HL-60 (cell line): ENCODE measurements around the gene RPL34.

ENCODE experiments used
- DNase-seq, 2 experiments: peaks; one replicate each; pipeline ENCODE4 v3.0.0-alpha.2; 2010 to 2020; ENCODE audit warnings: low read depth in 1 of 2, low spot score in 1 of 2
- H3K27ac ChIP-seq: fragments of 250-450 bp; sonication (Bioruptor Pico); replicated peaks from 2 replicates; pipeline ENCODE4 v1.5.1; 2020; ENCODE audit warnings: mild to moderate bottlenecking, moderate library complexity
- H3K27me3 ChIP-seq: fragments of 250-450 bp; sonication (Bioruptor Pico); 2 replicates; pipeline ENCODE4 v1.5.1; 2021; ENCODE audit warnings: mild to moderate bottlenecking, moderate library complexity; ENCODE audit not compliant: insufficient read depth, poor library complexity, severe bottlenecking
- H3K4me3 ChIP-seq: replicated peaks from 2 replicates; pipeline ENCODE4 v1.5.1; 2011; ENCODE audit warnings: mild to moderate bottlenecking, control low read depth, low read length; ENCODE audit not compliant: insufficient read depth
- CTCF ChIP-seq: IDR thresholded peaks from one replicate; pipeline ENCODE4 v1.5.1; 2011; ENCODE audit warnings: low read length, control low read depth, inconsistent platforms; ENCODE audit not compliant: insufficient read depth
- GABPA ChIP-seq: IDR thresholded peaks from 2 replicates; pipeline ENCODE4 v1.6.1; 2012; ENCODE audit warnings: low read depth
- POLR2AphosphoS5 ChIP-seq: IDR thresholded peaks from 2 replicates; pipeline ENCODE4 v1.6.1; 2012; ENCODE audit warnings: low read depth
- REST ChIP-seq: IDR thresholded peaks from 2 replicates; pipeline ENCODE4 v1.6.1; 2012; ENCODE audit warnings: low read depth; ENCODE audit not compliant: insufficient replicate concordance
- SPI1 ChIP-seq: IDR thresholded peaks from 2 replicates; pipeline ENCODE4 v1.6.1; 2012; ENCODE audit warnings: low read depth, mild to moderate bottlenecking, borderline replicate concordance

The RPL34 gene

GRCh38 chr4:108601106-108601505 is 19.3 kb upstream of the RPL34 start:
- no peak for TF ChIP-seq GABPA
- no peak for TF ChIP-seq SPI1
- no peak for TF ChIP-seq POLR2AphosphoS5
- TF ChIP-seq REST = no peak
- TF ChIP-seq CTCF = no peak
- H3K4me3 ChIP-seq = no peak overlapping the region
- DNase-seq = no peak
- H3K27ac ChIP-seq = no peak overlapping the region
- no peaks in the 10 kb centered on the region for H3K27me3 ChIP-seq

GRCh38 chr4:108601532-108601931 is 18.8 kb upstream of the RPL34 start:
- Histone ChIP-seq H3K27ac (no peak overlapping the region), H3K4me3 (no peak overlapping the region), H3K27me3 (no peaks in the 10 kb centered on the region)
- no peak for TF ChIP-seq GABPA
- DNase-seq = no peak

- Histone ChIP-seq H3K27me3 (no peaks in the 10 kb centered on the region), H3K27ac (no peak overlapping the region), H3K4me3 (no peak overlapping the region)
- no peak for DNase-seq
- TF ChIP-seq CTCF (no peak), POLR2AphosphoS5 (no peak), SPI1 (no peak), GABPA (no peak), REST (no peak)
Observed at GRCh38 chr4:108602163-108602562, 18.2 kb upstream of the RPL34 start.

- H3K4me3 ChIP-seq = no peak overlapping the region
- TF ChIP-seq SPI1 (no peak), POLR2AphosphoS5 (no peak), REST (no peak), CTCF (no peak)
- H3K27me3 ChIP-seq = no peaks in the 10 kb centered on the region
Observed at GRCh38 chr4:108607079-108607815, 13.1 kb upstream of the RPL34 start.

More at GRCh38 chr4:108607079-108607815, 13.1 kb upstream of the RPL34 start:
- no peak for DNase-seq
- no peak overlapping the region for H3K27ac ChIP-seq
